ENCODE results near the gene HTRA3.

HTRA3 gene

GRCh38 chr4:8247047-8247930 is 22.3 kb upstream of the HTRA3 start:
- no peak for DNase-seq (ENCODE audit: low read depth, low spot score)

- no peak for DNase-seq (ENCODE audit: low read depth, low spot score)
Observed at GRCh38 chr4:8248091-8248490, 21.5 kb upstream of the HTRA3 start.

- DNase-seq (ENCODE audit: low read depth, low spot score), result no peak
Observed at GRCh38 chr4:8250227-8250626, 19.3 kb upstream of the HTRA3 start.

GRCh38 chr4:8250637-8251036 is 18.9 kb upstream of the HTRA3 start:
- DNase-seq (ENCODE audit: low read depth, low spot score), result no peak

GRCh38 chr4:8251110-8251883 is 18.3 kb upstream of the HTRA3 start:
- DNase-seq (ENCODE audit: low read depth, low spot score), result no peak

- no peak for DNase-seq (ENCODE audit: low read depth, low spot score)
Observed at GRCh38 chr4:8252301-8253173, 17.0 kb upstream of the HTRA3 start.

- DNase-seq (ENCODE audit: low read depth, low spot score), result no peak
Observed at GRCh38 chr4:8254076-8254475, 15.5 kb upstream of the HTRA3 start.

GRCh38 chr4:8255698-8256441 is 13.7 kb upstream of the HTRA3 start:
- DNase-seq (ENCODE audit: low read depth, low spot score), result no peak

GRCh38 chr4:8257854-8258253 is 11.7 kb upstream of the HTRA3 start:
- no peak for DNase-seq (ENCODE audit: low read depth, low spot score)

- no peak for DNase-seq (ENCODE audit: low read depth, low spot score)
Observed at GRCh38 chr4:8258552-8259212, 10.9 kb upstream of the HTRA3 start.

GRCh38 chr4:8259743-8260430 is 9.7 kb upstream of the HTRA3 start:
- no peak for DNase-seq (ENCODE audit: low read depth, low spot score)

GRCh38 chr4:8260656-8261111 is 8.9 kb upstream of the HTRA3 start:
- no peak for DNase-seq (ENCODE audit: low read depth, low spot score)

GRCh38 chr4:8261851-8262535 is 7.6 kb upstream of the HTRA3 start:
- no peak for DNase-seq (ENCODE audit: low read depth, low spot score)

- no peak for DNase-seq (ENCODE audit: low read depth, low spot score)
Observed at GRCh38 chr4:8262637-8263322, 6.8 kb upstream of the HTRA3 start.

- DNase-seq (ENCODE audit: low read depth, low spot score), result no peak
Observed at GRCh38 chr4:8263397-8263796, 6.2 kb upstream of the HTRA3 start.

GRCh38 chr4:8264106-8264505 is 5.4 kb upstream of the HTRA3 start:
- no peak for DNase-seq (ENCODE audit: low read depth, low spot score)

- no peak for DNase-seq (ENCODE audit: low read depth, low spot score)
Observed at GRCh38 chr4:8265171-8265929, 4.2 kb upstream of the HTRA3 start.

- no peak for DNase-seq (ENCODE audit: low read depth, low spot score)
Observed at GRCh38 chr4:8266088-8266487, 3.5 kb upstream of the HTRA3 start.
